GM19372 (cell line): ENCODE data around the gene SRCIN1.

Source experiments
- ATAC-seq: cut with Tn5 transposase; IDR thresholded peaks from one replicate; pipeline ENCODE4 v1.9.1; 2021; ENCODE audit warnings: mild to moderate bottlenecking, low read depth, moderate library complexity; ENCODE audit not compliant: unreplicated experiment

The SRCIN1 gene

DNA sequence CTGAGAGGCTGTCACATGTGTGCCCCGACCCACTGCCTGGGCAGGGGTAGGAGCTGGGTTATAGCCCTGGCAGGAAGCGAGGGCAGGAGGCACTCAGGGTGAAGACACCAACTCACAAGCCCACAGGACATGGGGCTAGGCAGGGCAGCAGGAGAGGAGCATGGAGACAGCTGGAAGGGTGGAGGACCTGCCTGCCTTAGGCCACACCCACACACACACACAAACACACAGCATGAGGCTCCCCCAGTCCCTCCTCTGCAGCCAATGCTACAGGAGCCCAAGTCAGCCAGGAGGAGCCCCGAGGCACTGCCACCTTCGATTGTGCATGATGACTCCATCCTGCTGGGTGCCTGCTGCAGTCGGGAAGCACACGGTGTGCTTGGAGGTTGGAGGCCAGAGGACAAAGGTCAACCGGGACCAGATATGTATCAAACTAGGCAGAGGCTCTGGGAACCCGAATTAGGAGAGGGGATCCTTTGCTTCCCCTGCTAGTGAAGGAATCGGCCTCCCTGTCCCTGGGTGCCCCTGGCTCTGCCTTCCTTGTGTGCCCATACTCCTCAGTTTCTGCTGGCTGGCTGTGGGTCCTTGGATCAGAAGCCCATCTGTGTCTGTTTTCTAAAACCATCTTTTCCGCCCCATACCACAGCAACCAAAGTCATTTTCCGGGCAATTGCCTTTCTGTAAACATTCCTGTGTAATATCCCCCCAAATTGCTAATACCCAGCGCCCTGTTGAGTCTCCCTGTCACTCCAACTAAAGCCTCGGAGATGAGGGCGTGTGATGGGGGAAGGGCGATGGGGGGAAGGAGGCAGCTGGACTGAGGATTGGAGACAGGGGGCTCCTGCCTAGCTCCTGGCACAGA, 20.5 kb downstream of the SRCIN1 start:
- no peak for ATAC-seq

DNA sequence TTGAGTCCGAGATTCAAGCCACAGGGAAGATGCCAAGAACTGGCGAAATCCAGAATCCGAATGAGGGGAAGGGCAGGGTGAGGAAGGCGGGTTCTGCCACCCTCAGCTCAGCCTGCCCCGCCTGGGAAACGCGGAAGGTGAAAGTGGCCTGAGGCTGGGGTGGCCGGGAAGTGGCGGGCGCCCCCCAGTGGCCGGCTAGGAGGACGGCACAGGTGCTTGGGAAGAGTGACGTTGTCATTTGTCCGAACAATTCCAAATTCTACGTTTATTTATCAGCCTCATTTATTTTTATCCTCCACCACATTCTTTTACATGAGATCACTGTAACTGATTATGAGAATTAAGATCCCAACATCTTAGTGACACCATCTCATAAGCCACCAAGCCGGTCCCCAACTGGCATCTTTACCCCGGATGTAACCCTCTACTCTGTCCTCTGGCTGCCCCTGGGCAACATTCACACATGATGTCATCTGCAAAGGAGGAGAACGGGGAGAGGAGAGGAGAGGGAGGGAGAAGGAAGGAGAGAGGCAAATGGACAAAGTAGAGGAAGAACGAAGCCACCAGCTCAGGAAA, 21.3 kb downstream of the SRCIN1 start:
- ATAC-seq, result no peak

DNA sequence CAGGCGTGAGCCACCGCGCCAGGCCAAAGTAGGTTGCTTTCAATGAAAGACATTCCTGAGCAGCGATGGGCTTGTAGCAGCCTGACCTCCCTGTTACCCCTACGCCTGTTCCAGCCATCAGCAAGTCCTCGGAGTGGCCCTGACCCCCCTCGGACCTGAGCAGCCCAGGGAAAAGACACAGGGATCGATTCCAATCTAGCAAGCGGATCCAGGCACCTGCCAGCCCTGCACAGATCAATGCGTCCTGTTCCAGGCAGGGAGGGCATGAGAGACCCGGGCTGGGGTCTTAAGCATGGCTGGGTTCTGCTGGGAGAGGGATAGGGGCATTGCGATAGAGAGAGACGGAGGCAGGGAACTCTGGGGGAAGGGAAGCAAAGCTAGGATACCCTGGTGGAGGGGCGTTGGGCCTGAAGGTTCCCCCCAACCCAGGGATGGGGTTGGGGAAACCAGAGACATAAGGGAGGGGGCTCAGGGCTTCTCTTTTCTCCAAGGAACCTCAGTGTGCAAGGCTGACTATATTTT, 21.9 kb downstream of the SRCIN1 start:
- no peak for ATAC-seq

DNA sequence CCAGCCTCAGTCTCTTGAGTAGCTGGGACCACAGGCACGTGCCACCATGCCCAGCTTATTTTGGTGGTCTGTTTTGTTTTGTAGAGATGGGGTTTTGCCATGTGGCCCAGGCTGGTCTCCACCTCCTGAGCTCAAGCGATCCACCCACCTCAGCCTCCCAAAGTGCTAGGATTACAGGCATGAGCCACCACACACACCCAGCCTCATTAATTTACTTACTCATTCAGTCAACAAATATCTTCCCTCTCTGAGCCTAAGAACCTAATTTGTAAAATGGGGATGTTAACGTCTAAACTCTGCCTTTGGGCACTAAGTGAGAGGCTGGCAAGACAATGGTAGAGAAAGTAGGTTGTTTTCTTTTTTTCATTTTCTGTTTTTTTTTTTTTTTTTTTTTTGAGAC, 22.6 kb downstream of the SRCIN1 start:
- ATAC-seq, result no peak

DNA sequence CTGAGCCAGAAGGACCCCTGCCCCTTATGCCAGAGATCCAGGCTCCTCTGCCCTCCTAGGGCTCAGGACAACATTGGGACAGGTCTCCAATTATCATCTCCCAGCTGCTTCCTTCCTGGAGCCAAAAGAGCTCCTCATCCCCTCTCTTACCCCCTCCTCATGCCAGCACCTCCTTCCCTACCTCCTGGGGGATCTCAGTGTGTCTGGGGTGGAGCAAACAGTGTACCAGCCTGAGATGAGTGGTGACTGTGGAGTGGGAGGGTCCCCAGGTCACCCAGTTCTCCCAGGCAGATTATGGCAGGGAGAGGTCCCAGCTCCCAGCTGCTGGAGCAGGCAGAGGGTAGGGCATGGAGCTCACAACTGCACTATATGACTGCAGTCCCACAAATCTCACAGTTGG, 23.7 kb downstream of the SRCIN1 start:
- ATAC-seq, result no peak

DNA sequence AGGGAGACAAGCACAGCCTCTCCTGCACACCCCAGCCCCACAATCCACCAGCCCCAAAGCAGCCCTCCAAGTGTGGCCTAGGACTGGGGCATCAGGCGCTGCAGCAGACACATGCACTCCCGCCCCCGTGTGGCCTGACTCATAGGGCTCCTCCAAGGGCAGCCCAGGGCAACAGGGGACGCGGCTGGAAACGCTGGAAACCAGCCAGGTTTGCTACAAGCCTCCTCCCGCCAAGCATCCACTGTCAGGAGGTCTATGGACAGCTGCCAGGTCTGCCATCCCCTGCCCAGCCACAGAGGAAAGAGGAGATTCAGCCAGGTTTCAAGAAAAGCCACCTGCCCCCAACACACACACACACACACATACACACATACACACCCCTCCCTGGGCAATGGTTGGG, 25.8 kb downstream of the SRCIN1 start:
- ATAC-seq, result no peak

DNA sequence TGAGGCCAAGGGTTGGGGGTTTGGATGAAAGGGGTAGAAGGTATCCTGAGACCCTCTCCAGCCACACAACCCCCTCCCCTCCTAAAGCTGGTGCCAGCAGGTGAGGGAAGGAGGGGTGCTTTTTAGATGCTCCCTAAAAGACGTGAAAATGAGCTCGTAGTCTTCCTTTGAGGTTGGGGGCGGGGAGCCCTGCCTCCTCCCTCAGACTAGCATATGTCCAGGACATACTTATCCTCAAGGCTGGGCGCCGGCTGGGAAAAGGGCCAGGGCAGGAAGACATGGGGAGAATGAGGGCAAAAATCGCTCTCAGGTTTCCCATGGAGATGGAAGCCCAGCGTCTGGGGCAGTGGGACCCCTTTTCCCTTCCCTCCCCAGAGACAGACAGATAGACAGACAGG, 26.7 kb downstream of the SRCIN1 start:
- ATAC-seq, result no peak

DNA sequence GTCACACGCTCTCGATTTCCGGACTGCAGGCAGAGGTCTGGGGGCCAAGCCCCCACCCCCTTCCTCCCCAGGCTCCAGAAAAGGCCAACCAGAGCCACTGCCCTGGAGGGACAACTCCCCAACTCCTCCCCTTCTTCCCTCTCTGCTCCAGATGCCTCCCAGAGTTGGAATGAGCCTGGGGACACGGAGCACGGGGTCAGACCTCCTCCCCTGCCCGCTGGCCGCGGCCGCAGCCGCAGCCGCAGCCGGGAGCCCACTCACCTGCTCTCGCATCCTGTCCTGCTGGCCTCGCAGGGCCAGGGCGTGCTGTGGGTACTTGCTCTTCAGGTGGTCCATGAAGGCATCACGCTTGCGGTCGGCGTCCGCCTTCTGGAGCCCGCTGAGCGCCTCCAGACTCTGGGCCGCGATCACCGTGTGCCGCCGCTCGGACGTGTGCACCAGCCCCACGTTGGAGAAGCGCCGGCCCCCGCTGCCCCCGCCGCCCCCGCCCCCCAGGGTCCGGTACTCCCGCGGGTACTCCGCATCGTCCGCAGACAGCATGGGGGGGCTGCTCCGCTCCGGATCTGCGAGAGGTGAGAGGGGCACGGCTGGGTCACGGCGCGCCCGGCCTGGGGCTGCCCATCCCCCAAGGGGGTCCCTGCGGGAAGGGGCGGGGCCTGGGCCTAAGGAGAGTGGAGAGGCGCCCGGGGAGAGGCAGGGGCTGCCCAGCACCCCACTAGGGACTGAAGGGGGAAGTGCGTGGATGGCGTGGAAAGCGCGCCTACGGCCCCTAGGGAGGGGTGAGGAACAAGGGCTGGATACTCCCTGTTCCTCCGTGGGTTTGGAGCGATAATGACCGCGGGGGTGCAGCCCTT, 27.3 kb downstream of the SRCIN1 start:
- no peak for ATAC-seq

DNA sequence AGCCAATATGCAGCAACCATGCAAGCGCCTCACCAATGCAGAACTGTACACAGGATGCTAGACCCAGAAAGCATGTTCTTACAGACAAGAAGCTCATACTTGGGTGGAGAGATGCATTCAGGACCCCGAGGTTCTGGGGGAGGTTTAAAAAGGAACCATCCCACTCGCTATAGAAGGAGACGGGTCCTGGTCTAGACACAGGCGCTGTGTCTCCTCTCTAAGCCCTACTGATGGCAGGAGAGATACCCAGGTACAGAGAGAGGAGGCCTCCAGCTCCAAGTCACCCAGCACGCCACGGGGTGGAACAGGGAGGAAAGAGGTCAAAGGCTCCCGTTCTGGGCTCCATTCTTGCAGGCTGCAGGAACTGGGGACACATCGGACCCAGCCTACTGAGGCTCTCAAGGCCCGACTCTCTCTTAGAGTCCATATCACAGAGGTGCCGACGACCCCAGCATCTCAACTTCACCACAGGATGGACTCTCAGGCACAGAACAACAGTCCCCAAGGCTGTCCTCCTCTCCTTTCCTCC, 28.0 kb downstream of the SRCIN1 start:
- ATAC-seq, result no peak

DNA sequence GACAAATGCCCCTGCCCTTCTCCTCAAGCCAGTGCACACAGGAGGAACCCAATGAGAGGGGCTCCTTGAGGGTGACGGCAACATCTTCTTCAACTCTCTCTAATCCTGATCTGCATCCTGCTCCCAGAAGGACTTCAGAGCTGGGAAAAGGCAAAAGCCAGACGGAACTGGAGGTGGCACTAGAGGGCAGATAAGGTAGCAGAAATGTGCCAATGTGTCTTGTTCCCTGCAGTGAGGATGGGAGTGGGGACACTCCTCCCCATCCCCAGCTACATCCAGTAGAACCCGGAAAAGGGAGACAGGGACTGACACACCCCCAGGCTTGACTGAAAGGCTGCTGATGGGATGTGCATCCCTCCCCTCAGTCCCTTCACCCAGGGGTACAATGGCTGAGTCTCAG, 28.5 kb downstream of the SRCIN1 start:
- no peak for ATAC-seq

DNA sequence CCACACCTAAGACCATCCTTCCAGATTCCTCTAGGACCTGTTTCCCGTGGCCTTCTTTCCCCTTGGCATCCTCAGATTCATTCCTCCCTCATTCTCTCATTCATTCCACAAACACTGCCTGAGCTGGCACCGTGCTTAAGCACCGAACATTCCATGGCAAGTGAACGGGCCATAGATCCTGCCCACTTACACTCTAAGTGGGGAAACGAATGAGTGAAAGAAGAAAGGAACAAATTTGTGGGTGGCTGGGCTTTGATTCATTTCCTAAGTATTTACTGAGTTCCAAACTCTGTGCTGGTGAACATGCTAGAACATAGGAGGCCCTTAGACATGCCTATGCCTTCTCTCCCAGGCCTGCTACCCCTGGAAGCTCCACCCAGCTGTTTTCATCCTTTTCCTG, 30.0 kb downstream of the SRCIN1 start:
- ATAC-seq, result no peak

DNA sequence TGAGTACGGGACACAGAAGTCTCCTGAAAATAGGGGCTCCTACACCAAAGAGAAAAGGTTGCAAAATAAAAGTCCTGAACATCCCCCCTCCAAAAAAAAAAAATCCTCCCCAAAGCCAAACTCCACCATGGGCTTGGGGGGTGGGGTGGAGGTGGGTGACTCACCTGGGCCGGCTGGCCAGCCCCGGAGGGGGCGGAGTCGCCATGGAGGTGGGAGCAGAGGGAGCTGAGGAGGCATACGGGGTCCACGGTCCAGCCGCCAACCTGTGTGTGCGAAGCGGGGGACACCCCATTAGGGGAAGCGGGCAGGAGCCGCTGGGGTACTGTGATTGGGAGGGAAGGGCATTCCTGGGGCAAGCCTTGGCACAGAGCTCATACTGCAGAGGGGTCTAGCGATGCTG, 31.0 kb downstream of the SRCIN1 start:
- no peak for ATAC-seq

DNA sequence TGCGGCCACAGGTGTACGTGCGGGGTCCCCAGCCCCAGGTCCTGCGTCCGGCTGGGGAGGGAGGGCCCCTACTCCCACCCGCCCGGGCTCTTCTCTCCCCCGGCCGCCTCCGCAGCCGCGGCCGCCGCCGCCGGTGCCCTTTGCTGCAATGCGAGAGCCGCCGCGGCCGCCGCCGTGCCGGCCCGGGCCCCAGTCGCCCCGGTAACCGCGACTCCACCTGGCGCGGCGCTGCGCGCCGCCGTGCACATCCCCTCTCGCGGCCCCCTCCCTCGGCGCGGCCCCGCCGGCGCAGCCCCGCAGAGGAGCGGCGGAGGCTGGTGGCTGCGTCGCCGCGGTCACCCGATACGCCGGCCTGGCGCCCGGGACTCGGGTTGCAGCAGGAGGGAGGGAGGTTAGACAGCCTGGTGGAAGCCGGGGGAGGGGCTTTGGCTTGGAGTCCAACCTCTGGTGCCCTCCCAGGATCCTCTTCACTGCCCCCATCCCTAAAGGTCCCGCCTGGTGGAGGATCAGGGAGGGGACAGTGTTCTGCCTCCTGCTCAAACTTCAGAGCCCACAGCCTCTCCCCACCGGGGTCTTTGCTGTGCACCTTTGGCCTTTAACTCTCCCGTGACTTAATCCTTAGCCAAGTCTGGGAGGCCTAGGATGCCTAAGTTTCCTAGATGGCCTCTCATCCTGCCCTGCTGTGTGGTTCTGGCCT, 32.9 kb downstream of the SRCIN1 start:
- no peak for ATAC-seq

DNA sequence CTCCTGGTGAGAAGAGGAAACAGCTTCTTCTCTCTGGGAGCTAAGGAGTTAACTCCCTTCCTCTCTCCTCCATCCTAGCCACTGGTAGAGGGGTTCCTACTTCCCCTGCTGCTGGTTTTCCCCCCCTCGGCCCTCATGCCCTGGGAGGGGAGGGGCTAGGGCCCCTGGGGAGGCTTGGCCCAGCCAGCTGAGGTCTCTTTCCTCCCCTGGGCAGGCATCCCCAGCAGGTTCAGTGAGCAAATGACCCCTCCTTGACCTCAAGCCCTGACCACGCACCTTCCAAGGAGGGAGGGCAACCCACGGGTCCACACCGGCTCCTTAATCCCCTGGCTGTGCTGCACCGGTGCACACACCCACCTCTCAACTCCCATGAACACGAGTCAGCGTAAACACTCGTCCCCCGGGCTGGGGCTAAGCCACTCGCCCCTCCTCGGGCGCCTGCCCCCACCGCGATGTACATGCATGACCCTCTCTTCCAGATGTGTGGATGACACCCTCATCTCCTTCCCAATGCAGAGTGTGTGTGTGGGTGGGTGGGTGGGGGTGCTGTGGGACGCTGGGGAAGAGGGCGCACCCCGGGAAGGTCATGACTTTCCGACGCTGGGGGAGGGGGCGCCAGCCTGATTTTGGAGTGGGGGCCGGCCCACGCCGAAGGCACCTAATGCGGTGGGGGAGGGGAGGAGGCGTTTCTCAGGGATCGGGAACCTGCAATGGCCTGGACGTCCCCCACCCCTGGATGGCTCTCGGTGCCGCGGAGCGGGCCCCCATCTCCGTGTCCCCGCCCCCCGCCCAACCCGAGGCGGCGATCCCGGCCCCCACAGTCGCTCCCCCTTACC, 33.7 kb downstream of the SRCIN1 start:
- ATAC-seq, result no peak

DNA sequence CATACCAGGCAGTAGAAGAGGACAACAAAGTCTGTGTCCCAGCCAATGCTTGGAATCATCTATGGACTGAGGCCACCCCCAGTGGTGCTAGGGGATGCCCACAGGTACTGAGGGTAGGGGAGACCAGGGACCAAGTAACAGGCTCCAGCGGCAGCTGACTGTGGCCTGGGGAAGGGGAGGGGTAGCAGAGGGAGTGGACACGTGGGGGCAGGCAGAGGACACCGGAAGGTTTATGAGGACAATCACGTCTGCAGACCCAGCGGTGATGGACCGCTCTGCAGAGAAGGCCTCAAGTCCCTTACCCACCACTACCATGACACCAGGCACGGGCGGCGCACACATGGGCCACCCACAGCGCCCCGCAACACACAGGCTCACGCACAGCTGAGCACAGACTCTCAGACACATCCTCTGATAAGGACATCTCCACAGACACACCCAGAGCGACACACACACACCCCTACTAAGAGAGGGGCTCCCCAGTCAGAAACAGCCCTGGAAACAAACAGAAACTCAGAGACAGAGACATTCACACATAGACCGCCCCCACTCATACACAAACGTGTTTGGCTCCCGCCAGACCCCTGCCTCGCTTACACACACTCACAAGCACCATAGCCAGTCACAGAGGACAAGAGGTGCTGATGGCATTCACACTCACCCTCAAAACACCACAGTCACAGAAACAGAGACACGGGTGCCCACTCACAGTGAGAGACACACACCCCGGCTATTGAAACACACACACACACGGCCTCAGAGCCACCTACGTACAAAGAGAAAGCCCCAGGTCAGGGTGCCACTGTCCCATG, 35.8 kb downstream of the SRCIN1 start:
- no peak for ATAC-seq

DNA sequence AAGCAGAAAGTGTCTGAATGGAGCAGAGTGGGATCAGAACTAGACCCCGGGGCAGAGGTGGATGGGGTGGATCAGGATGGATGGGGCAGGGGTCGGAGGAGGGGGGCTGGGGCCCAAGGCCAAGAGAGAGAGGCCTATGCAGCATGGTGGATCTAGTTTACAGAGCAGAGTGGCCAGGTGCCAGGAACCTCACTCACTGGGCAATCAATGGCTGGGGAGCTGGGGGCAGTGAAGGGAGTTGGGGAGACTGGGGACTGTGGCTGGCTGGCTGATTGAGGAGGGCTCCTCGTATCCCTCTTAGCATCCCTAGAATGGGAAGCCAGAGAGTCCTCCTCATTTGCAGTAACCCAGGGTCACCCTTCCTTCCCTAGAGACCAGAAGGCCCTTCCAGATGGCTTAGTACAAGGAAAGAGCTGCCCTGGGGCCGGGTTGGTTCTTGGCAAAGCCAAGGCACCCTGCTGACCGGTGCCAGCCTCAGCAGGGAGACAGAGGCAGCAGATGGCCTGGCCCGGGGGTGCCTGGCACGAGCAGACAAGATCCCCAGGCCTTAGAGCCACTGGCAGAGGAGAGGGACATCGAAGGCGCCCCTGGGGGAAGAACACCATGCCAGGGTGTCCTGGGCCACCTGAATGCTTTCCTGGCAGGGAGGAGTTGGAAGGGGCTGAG, 36.8 kb downstream of the SRCIN1 start:
- ATAC-seq, result no peak

DNA sequence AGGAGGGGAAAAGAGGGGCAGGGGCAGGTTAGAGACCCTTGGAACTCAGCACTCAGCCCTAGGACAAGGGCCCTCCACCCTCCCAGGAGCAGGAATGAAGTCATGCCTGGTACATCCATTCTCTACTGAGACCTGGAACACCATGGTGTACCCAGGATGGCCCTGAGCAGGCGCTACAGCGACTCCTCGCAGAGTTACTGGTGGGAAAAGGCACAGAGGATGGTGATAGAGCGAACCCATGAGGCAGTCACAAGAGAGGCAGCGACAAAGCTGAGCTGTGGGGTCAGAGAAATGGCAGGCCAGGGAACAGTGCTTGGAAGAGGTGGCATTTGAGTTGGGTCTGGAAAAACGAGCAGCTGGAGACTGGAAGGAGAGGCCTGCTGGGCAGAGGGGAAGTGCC, 37.5 kb downstream of the SRCIN1 start:
- no peak for ATAC-seq

DNA sequence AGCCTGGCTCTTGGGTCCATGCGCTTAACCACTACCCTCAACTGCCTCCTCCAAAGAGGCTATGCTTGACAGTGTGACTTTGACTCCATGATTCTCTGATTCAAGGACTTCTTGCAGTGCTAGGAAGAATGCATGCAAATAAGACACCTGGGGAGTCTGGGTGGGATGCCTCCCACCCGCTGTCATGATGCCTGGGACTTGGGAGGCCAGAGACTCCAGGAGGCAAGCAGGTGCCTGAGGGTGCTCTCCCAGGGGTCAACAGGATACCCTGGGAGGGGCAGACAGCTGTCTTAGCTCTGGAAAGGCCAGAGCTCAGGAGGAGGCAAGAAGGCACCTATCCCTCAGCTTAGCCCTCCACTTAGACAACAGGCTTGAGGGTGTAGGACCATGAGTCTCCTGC, 38.4 kb downstream of the SRCIN1 start:
- ATAC-seq, result no peak
